Measurements from ENCODE around the gene C17orf107.
A peak's percentile ranks its signal among the peaks of the same experiment; 100 is the strongest.
"Not testable (repeated sequence)": the region's sequence is repeated elsewhere in the genome, so short reads cannot be mapped to it uniquely, and the experiment has no call there.

The C17orf107 gene

DNA sequence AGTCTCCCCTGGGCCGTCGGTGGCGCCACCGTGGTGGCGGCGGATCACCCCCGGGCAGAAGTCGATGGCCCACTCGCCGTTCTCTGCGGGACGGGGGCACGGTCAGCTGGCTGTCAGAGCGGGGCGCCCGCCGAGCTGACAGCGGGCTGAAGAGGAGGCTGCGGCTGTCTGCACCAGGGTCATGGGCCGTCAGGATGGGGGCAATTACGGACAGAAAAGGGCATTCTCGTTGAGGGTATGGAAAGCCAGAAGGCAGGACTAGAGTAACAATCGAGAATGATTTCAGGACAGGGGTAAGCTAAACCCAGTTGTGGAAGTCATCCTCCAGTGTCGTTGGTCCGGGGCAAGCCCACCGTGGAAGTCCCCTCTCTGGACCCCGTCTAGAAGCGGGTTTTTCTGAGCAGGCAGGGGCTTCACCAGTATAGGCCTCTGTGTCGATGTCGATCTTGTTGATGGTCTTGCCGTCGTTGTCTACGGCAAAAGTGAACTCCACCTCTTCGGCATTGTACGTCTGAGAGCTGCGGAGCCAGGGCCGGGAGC is 1.8 kb downstream of the C17orf107 start:
- no peak for DNase-seq (ENCODE audit: low read depth)

DNA sequence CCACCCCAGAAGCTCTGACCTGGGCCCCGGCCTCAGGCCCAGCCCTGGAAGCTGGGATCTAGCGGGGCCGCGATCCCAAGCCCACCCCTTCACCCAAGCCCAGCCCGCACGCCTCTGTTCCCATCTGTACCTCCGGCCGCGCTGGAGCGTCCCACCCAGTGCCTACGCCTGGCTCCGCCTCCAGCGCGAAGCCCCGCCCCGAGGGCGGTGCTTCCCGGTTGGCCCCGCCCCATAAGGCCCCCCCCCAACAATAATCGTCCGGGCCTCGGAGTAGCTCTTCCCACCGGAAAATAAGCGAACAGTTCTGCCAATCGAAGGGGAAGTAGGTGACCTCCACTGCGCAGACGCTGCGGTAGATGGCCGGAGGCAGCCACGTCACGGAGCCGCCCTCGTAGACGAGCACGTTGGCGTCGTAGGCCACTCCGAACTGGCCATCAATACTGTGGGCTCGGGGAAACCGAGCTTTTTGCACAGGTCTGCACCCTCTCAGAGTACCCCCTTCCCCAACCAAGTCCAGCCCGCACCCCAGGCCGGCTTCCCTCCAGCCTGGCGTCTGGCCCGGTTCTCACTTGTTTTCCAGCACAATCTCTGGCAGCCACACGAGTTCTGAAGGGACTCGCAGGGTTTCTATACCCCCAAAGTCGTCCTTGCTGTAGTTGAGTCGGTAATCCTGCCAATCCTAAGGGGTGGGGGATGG is 2.5 kb downstream of the C17orf107 start:
- DNase-seq (ENCODE audit: low read depth), result no peak

DNA sequence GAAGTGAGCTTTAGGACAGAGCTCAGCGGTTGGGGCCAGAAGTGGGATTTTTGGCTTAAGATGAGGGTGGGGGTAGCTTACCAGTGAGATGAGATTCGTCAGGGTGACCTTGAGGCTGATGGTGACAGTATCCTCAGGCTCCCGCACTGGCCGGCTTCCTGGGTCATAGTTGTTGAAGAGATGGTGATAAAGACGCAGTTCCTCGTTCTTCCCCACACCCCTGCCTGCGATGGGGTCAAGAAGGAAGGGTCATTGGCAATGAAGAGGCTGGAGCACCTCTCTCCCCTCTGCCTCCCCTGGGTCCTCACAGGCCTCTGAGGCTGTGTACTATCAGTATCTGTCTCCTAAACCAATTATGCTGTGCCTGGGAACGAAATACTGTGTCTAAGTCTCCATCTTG is 3.2 kb downstream of the C17orf107 start:
- DNase-seq (ENCODE audit: low read depth), result no peak

DNA sequence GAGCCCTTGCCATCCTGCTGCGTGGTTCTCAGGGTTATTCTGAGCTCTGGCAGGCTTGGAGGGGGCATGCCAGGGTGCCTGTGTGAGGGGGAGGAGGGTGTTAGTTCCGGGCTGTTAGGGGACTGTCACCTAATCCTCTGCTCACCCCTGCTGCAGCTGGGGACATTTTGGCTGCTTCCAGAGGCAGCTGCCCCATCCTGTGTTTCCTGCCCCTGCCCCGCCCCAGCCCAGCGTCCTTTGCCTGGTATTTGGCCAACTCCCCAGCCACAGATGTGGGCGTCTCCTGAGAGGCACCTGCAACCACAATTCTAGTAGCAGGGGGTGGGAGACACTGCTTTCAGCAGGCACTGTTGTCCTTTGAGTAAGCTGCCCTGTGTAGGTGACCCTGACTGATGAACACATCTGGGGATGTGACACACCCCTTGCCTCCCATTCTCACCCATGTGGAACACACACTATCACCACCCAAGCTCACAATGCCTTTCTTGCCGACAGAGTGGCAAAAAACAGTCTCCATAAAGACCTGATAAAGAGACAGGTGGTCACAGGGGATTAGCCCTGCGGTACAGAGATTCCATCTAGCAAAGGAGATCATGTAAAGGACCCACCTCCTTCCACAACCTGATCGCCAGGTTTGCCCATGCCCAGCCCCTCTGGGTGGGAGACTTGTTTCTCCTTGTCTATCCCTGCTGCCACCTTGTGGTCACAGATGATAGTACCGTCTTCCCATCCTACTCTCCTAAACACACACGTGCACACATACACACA is 3.9 kb downstream of the C17orf107 start, which contains the start of gene CHRNE:
Gene CHRNE, minus strand, starts transcription at position 48 of the 768 bp plus-strand sequence. Its CDS starts 35 bp downstream, at position 13.
- peak; percentile 63 for DNase-seq (ENCODE audit: low read depth)

DNA sequence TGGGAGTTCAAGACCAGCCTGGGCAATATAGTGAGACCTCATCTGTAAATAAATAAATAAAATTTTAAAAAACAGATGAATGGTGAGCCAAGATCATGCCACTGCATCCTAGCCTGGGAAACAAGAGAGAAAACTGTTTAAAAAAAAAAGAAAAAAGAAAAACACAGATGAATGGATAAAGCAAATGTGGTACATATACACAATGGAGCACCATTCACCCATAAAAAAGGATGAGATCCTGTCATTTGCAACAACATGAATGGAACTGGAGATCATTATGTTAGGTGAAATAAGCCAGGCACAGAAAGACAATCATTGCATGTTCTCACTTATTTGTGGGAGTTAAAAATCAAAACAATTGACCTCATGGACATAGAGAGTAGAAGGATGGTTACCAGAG is 7.3 kb downstream of the C17orf107 start:
- DNase-seq (ENCODE audit: low read depth), result not testable (repeated sequence)

DNA sequence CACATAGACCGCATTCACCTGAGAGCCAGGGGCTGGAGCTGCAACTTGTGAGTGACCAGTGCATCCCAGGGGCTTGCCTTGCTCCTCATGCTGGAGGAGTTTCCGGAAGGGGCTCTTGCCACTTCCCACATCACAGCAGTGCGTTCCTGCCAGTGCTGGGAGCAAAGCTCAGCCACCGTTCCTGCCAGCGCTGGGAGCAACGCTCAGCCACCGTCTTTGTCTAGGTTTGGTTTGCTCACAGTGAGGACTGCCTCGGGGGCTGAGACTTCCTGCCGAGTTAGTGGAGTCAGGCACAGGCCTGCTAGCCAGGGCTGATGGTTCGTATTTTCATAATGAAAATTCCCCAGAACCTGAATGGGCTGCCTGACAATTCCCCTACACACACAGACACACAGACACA is 9.0 kb downstream of the C17orf107 start:
- no peak for DNase-seq (ENCODE audit: low read depth)

DNA sequence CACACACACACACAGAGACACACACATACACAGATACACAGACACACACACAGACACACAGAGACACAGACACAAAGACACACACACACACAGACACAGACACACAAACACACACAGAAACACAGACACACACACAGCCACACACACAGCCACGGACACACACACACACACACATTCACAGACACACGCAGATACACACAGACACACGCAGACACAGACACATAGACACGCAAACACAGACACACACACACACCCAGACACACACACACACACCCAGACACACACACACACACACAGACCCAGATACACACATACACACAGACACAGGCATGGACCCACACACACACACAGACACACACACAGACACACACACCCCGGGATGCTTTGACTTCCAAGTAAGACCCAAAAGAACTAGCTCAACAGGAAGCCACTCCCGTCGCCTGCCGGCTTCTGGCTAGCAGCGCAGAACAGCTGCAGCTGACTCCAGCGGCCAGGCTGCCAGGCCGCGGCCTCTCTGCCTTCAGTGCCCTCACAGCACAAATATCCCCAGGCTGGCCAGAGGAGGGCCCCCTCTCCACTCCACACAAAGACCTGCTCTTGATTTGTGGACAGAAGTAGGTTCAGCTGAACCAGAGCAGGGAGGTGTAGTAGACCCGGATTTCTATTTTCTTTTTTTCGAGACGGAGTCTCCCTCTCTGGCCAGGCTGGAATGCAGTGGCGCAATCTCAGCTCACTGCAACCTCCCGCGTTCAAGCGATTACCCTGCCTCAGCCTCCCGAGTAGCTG is 9.6 kb downstream of the C17orf107 start:
- peak; percentile 92 for DNase-seq (ENCODE audit: low read depth)

DNA sequence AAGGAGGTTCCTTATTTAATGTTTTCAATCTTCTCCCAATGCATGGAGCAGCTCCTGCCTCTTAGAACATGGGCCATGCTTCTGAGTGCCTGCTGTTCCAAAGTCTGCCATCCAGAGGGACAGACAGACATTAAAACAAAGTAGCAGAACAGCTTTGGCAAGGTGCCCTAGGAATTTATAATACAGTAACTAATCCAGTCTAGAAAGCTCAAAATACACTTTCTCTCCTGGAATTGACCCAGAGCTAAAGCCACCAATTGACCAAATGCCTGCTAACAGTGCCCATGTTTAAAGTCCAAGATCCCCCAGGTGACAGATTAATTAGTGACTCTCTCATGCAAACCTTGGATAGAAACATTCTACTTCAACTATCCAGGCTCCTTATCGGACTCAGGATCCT is 14.7 kb downstream of the C17orf107 start:
- no peak for DNase-seq (ENCODE audit: low read depth)

DNA sequence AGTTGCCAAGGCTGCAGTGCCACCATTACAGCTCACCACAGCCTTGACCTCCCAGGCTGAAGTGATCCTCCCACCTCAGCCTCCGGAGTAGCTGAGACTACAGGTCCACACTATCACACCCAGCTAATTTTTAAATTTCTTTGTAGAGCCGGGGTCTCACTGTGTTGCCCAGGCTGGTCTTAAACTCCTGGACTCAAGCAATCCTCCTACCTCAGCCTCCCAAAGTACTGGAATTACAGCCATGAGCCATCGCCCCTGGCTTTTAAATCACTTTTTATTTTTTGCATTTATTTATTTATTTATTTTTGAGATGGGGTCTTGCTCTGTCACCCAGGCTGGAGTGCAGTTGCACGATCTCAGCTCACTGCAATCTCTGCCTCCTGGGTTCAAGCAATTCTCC is 15.2 kb downstream of the C17orf107 start:
- DNase-seq (ENCODE audit: low read depth), result not testable (repeated sequence)

DNA sequence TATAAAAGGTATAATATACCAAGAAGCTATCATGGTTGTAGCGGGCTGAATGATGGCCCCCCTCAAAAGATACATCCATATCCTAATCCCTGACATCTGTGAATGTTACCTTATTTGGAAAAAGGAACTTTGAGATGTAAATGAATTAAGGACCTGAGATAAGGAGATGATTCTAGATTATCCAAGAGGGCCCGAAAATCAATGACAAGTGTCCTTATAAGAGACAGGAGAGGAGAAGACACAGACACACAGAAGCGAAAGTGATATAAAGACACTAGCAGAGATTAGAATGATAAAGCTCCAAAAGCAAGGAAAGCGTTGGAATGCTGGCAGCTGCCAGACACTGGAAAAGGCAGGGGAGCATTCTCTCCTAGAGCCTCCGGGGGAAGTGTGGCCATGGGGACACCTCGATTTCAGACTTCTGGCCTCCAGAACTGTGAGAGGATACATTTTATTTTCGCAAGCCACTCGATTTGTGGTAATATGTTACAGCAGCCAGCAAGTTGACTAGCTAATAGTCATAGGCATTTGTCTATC is 20.2 kb downstream of the C17orf107 start:
- DNase-seq (ENCODE audit: low read depth), result no peak

DNA sequence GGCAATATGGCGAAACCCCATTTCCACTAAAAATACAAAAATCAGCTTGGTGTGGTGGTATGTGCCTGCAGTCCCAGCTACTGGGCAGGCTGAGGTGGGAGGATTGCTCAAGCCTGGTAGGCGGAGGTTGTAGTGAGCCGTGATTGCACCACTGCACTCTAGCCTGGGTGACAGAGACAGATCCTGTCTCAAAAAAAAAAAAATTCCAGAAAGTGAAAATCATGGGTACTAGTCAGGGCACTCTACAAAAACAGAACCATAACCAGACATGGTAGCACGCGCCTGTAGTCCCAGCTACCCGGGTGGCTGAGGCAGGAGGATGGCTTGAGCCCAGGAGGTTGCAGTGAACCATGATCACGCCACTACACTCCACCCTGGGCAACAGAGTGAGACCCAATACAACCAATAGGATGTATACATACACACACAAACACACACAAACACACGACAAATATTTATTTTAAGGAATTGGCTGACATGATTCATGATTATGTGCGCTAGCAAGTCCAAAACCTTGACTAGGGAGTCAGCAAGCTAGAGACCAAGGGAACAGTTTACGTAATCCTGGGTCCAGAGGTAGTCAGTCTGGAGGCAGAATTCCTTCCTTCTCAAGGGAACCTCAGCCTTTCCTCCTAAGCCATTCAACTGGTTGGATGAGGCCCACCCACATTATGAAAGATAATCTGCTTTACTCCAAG is 21.2 kb downstream of the C17orf107 start:
- no peak for DNase-seq (ENCODE audit: low read depth)

DNA sequence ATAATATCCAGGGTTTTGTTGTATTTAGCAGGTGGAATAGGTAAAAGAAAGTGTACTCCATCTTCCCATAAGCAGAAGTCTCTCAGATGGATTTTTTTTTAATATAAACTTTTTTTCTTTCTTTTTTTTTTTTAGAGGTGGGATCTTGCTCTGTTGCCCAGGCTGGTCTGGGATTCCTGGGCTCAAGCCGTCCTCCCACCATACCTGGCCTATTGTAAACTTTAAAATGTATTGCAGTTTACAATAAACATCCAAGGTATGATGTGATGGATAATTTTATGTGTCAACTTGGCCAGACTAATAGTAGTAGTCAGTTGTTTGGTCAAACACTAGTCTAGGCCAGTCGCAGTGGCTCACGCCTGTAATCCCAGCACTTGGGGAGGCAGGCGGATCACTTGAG is 22.0 kb downstream of the C17orf107 start:
- DNase-seq (ENCODE audit: low read depth), result no peak

DNA sequence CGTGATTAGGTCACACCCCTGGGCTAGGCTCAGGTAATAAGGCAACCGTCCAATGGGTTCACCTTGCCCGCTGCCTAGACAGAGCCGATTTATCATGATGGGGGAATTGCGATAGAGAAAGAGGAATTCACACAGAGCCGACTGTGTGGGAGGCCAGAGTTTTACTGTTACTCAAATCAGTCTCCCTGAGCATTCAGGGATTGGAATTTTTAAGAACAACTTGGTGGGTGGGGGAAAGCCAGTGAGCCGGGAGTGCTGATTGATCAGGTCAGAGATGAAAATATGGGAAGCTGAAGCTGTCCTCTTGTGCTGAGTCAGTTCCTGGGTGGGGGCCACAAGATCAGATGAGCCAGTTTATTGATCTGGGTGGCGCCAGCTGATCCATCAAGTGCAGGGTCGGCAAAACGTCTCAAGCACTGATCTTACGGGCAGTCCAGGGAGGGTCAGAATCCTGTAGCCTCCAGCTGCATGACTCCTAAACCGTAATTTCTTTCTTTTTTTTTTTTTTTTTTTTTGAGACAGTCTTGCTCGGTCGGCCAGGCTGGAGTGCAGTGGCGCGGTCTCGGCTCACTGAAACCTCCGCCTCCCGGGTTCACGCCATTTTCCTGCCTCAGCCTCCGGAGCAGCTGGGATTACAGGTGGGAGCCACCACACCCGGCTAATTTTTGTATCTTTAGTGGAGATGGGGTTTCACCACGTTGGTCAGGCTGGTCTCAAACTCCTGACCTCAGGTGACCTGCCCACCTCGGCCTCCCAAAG is 27.4 kb downstream of the C17orf107 start:
- DNase-seq (ENCODE audit: low read depth), result not testable (repeated sequence)

DNA sequence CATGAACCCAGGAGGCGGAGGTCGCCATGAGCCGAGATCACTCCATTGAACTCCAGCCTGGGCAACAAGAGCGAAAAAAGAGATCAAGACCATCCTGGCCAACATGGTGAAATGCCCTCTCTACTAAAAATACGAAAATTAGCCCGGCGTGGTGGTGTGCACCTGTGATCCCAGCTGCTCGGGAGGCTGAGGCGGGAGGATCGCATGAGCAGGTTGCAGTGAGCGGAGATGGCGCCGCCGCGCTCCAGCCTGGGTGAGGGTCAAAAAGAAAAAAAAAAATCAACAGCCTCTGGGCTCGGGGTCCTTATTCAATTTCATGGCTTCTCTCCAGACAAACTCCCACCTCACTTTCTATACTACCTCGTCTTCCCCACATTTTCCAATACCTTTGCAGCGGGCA is 29.5 kb downstream of the C17orf107 start:
- no peak for DNase-seq (ENCODE audit: low read depth)

DNA sequence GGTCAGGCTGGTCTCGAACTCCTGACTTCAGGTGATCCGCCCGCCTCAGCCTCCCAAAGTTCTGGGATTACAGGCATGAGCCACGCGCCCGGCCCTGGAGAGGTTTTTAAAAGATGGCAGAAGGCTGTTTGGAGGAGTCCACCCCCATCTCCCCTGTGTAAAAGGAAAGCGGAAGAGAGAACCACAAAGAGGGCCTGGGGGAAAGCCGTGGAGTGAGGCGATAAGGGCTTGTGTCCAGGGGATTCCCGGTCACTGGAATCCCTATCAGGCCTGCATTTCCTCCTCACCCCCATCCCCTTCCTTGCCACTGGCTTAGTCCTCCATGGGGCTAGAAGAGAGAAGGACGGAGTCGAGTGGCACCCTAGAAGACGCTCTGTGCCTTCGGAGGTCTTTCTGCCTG is 32.6 kb downstream of the C17orf107 start, which contains the start of gene GP1BA:
Gene GP1BA, plus strand, starts transcription at position 315 of the 400 bp plus-strand sequence. CDS start 328 bp downstream, outside the sequence.
- DNase-seq (ENCODE audit: low read depth), result no peak

DNA sequence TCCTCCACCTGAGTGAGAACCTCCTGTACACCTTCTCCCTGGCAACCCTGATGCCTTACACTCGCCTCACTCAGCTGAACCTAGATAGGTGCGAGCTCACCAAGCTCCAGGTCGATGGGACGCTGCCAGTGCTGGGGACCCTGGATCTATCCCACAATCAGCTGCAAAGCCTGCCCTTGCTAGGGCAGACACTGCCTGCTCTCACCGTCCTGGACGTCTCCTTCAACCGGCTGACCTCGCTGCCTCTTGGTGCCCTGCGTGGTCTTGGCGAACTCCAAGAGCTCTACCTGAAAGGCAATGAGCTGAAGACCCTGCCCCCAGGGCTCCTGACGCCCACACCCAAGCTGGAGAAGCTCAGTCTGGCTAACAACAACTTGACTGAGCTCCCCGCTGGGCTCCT is 33.4 kb downstream of the C17orf107 start:
- DNase-seq (ENCODE audit: low read depth), result no peak

DNA sequence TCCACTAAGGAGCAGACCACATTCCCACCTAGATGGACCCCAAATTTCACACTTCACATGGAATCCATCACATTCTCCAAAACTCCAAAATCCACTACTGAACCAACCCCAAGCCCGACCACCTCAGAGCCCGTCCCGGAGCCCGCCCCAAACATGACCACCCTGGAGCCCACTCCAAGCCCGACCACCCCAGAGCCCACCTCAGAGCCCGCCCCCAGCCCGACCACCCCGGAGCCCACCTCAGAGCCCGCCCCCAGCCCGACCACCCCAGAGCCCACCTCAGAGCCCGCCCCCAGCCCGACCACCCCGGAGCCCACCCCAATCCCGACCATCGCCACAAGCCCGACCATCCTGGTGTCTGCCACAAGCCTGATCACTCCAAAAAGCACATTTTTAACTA is 34.3 kb downstream of the C17orf107 start:
- DNase-seq (ENCODE audit: low read depth), result no peak

DNA sequence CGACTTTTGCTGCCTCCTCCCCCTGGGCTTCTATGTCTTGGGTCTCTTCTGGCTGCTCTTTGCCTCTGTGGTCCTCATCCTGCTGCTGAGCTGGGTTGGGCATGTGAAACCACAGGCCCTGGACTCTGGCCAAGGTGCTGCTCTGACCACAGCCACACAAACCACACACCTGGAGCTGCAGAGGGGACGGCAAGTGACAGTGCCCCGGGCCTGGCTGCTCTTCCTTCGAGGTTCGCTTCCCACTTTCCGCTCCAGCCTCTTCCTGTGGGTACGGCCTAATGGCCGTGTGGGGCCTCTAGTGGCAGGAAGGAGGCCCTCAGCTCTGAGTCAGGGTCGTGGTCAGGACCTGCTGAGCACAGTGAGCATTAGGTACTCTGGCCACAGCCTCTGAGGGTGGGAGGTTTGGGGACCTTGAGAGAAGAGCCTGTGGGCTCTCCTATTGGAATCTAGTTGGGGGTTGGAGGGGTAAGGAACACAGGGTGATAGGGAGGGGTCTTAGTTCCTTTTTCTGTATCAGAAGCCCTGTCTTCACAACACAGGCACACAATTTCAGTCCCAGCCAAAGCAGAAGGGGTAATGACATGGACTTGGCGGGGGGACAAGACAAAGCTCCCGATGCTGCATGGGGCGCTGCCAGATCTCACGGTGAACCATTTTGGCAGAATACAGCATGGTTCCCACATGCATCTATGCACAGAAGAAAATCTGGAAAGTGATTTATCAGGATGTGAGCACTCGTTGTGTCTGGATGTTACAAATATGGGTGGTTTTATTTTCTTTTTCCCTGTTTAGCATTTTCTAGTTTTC is 35.0 kb downstream of the C17orf107 start:
- DNase-seq (ENCODE audit: low read depth), result no peak

DNA sequence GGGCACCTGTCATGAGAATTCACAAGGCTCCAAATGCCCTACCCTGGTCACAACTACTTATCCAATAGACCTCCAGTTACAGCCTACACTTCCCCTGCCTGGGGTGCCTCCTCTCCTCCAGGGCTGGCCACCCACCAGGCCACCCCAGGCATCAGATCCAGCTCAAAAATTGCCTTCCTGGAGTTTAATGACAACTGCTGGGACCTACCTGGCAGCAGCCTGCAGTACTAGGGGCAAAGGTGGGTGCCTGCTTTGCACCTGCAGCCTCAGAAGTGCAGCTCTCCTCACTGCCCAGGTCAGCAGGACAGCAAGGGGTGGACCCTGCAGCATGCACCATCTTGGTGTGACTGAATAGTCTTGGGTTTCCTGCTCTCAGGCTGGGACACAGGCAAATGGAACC is 36.3 kb downstream of the C17orf107 start:
- no peak for DNase-seq (ENCODE audit: low read depth)

DNA sequence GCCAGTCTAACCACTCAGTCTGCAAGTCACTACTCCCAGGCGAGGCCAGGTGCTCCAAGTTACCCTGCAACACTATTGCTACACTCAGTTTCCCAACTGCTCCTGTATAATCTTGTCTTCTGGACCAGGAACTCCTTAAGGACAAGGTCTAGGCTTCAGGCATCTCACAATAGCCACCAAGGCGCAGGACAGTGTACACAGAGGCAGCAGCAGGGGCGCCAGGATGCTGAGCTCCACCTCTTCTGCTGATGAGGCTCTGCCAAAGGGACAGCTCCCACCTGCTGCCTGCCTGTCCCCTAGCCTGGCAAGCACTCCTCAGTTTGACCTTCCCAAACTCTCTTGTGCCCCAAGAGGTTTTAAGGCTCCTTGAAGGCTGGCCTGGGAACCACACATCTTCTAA is 37.1 kb downstream of the C17orf107 start:
- DNase-seq (ENCODE audit: low read depth), result no peak

Data from fibroblast of the conjunctiva (primary cell).